ENCODE results near the gene SOHLH2. TPM values are rescaled to one million over a fixed set of nuclear protein-coding genes. Genes with fewer than 3 reads are reported as not detected.

SOHLH2 gene
- polyA plus RNA-seq, 1 experiment, result 0.35 TPM

- no peak overlapping the region for H3K4me3 ChIP-seq (ENCODE audit: low read depth, low read length)
- ChIA-PET CTCF (interaction anchor here (0.6 to 1.6 kb wide), 3 partner anchors 24 to 585 kb away, joined by 3 to 4 read pairs (median 3); no protein-coding TSS in a partner anchor), POLR2A (no interaction called here)
- no peak for DNase-seq (ENCODE audit: low read depth, low spot score)
- TF ChIP-seq CTCF (IDR thresholded peaks at IDR 0.05; ENCODE audit: low read depth, low read length), result no peak
- no peaks in the 10 kb centered on the region for H3K27me3 ChIP-seq (ENCODE audit: control insufficient read depth, insufficient read depth, low read length)
- no peaks in the 10 kb centered on the region; the same call in 1 of the 2 replicates for H3K9me3 ChIP-seq (ENCODE audit: control insufficient read depth, insufficient read depth, low read length)
- H3K27ac ChIP-seq (ENCODE audit: low read depth, low read length), result no peak overlapping the region
These were observed 44.5 kb upstream of the SOHLH2 start for GRCh38 chr13:36258831-36259230.

GRCh38 chr13:36251526-36251925 lies 37.2 kb upstream of the SOHLH2 start:
- ChIA-PET CTCF (interaction anchor here (1.8 to 2.0 kb wide), 2 partner anchors 23 to 31 kb away, joined by 5 to 9 read pairs; no protein-coding TSS in a partner anchor), POLR2A (no interaction called here)
- H3K9me3 ChIP-seq (ENCODE audit: control insufficient read depth, insufficient read depth, low read length), result no peaks in the 10 kb centered on the region
- TF ChIP-seq CTCF (IDR thresholded peaks at IDR 0.05; ENCODE audit: low read depth, low read length), result no peak
- DNase-seq (ENCODE audit: low read depth, low spot score), result no peak
- H3K27ac ChIP-seq (ENCODE audit: low read depth, low read length), result no peak overlapping the region
- H3K27me3 ChIP-seq (ENCODE audit: control insufficient read depth, insufficient read depth, low read length), result no peaks in the 10 kb centered on the region
- H3K4me3 ChIP-seq (ENCODE audit: low read depth, low read length), result no peak overlapping the region

GRCh38 chr13:36251017-36251416 lies 36.7 kb upstream of the SOHLH2 start:
- H3K9me3 ChIP-seq (ENCODE audit: control insufficient read depth, insufficient read depth, low read length), result no peaks in the 10 kb centered on the region
- H3K4me3 ChIP-seq (ENCODE audit: low read depth, low read length), result no peak overlapping the region
- H3K27ac ChIP-seq (ENCODE audit: low read depth, low read length), result no peak overlapping the region
- H3K27me3 ChIP-seq (ENCODE audit: control insufficient read depth, insufficient read depth, low read length), result no peaks in the 10 kb centered on the region
- CTCF ChIA-PET, result interaction anchor here (0.8 to 2.0 kb wide), 3 partner anchors 24 to 272 kb away, joined by 3 to 9 read pairs (median 4); no protein-coding TSS in a partner anchor
- POLR2A ChIA-PET, result no interaction called here
- TF ChIP-seq CTCF (IDR thresholded peaks at IDR 0.05; ENCODE audit: low read depth, low read length), result no peak
- no peak for DNase-seq (ENCODE audit: low read depth, low spot score)

GRCh38 chr13:36248700-36249099 lies 34.3 kb upstream of the SOHLH2 start:
- ChIA-PET CTCF (no interaction called here), POLR2A (no interaction called here)
- no peaks in the 10 kb centered on the region for H3K27me3 ChIP-seq (ENCODE audit: control insufficient read depth, insufficient read depth, low read length)
- no peak for TF ChIP-seq CTCF (IDR thresholded peaks at IDR 0.05; ENCODE audit: low read depth, low read length)
- no peak for DNase-seq (ENCODE audit: low read depth, low spot score)
- H3K9me3 ChIP-seq (ENCODE audit: control insufficient read depth, insufficient read depth, low read length), result no peaks in the 10 kb centered on the region
- no peak overlapping the region for H3K27ac ChIP-seq (ENCODE audit: low read depth, low read length)
- H3K4me3 ChIP-seq (ENCODE audit: low read depth, low read length), result no peak overlapping the region

GRCh38 chr13:36244990-36245389 lies 30.6 kb upstream of the SOHLH2 start:
- no peaks in the 10 kb centered on the region for H3K9me3 ChIP-seq (ENCODE audit: control insufficient read depth, insufficient read depth, low read length)
- no peaks in the 10 kb centered on the region for H3K27me3 ChIP-seq (ENCODE audit: control insufficient read depth, insufficient read depth, low read length)
- DNase-seq (ENCODE audit: low read depth, low spot score), result no peak
- ChIA-PET CTCF (no interaction called here), POLR2A (no interaction called here)
- no peak overlapping the region for H3K27ac ChIP-seq (ENCODE audit: low read depth, low read length)
- no peak for TF ChIP-seq CTCF (IDR thresholded peaks at IDR 0.05; ENCODE audit: low read depth, low read length)
- no peak overlapping the region for H3K4me3 ChIP-seq (ENCODE audit: low read depth, low read length)
